K562 (cell line): ENCODE measurements around the gene MRPS18B. TPM values are rescaled to one million over a fixed set of nuclear protein-coding genes. Genes with fewer than 3 reads are reported as not detected.

ENCODE experiments used
- ATAC-seq: fragments of 200-7000 bp; cut with Tn5 transposase; 3 replicates; pipeline ENCODE4 v1.9.1; 2020; ENCODE audit warnings: moderate library complexity
- BruUV-seq: library from RNA; stranded (reverse); fragments of 400-500 nt; replicated peaks from 2 replicates; lab custom pipeline; 2021; lab: Mats Ljungman, UMichigan
- CTCF ChIA-PET: fragments of 300-600 bp; formaldehyde crosslinking; extraction: SDS; loops from one replicate; lab custom pipeline; 2021; ENCODE audit warnings: low intra/inter-chr PET ratio; lab: Yijun Ruan, JAX
- POLR2A ChIA-PET: fragments of 300-600, 350-650 bp; sonication (Branson Sonifier 250); formaldehyde crosslinking; extraction: SDS; loops from one replicate; lab custom pipeline; 2021; ENCODE audit warnings: antibody characterized with exemption, inconsistent platforms; lab: Yijun Ruan, JAX
- DNase-seq, 4 experiments: peaks; one replicate each; pipeline versions ENCODE4 v3.0.0 to v3.0.0-alpha.2; 2011 to 2018; ENCODE audit warnings: low spot score in 3 of 4, mixed read lengths in 3 of 4; ENCODE audit errors: extremely low read depth in 1 of 4
- FAIRE-seq: peaks from 2 replicates; lab custom pipeline; 2011; peaks lifted over from hg19 to GRCh38; lab: Jason Lieb, UNC
- H2AFZ ChIP-seq: 2 replicates; pipeline ENCODE4 v1.6.0; 2011; ENCODE audit warnings: low read depth, low read length, control low read depth, inconsistent platforms
- H3K27ac ChIP-seq: fragments of 200-600 bp; 3 replicates; pipeline ENCODE4 v1.8.0; 2011; ENCODE audit warnings: low read depth, mild to moderate bottlenecking, control low read depth, inconsistent platforms, low read length, moderate library complexity, mixed read lengths; ENCODE audit errors: extremely low read depth
- H3K27me3 ChIP-seq, 2 experiments: fragments of 300-600 bp in 1 of 2; 2 replicates in 1 of 2; 3 replicates in 1 of 2; pipeline versions ENCODE4 v1.6.0 to v1.8.0; 2011; ENCODE audit warnings: inconsistent platforms in 2 of 2, low read length in 2 of 2, mild to moderate bottlenecking in 1 of 2, mixed read lengths in 1 of 2, moderate library complexity in 1 of 2; ENCODE audit not compliant: control insufficient read depth in 2 of 2, insufficient read depth in 2 of 2
- H3K36me3 ChIP-seq: fragments of 300-600 bp; 3 replicates; pipeline ENCODE4 v1.8.0; 2011; ENCODE audit warnings: mild to moderate bottlenecking, low read length, inconsistent platforms; ENCODE audit not compliant: control insufficient read depth, insufficient read depth
- H3K4me1 ChIP-seq, 2 experiments: fragments of 200-600 bp in 1 of 2; replicated peaks in 1 of 2; 2 replicates in 1 of 2; 3 replicates in 1 of 2; pipeline versions ENCODE4 v1.5.1 to v1.8.0; 2011; ENCODE audit warnings: inconsistent platforms in 2 of 2, low read length in 2 of 2, mild to moderate bottlenecking in 1 of 2, mixed read lengths in 1 of 2, moderate library complexity in 1 of 2; ENCODE audit not compliant: control insufficient read depth in 2 of 2, insufficient read depth in 2 of 2
- H3K4me2 ChIP-seq: 2 replicates; pipeline ENCODE4 v1.6.1; 2011; ENCODE audit warnings: low read length, control low read depth, inconsistent platforms, mixed read lengths; ENCODE audit not compliant: insufficient read depth
- H3K4me3 ChIP-seq: fragments of 200-600 bp; sonication (generic), shearing (Covaris generic); 2 replicates; pipeline ENCODE4 v1.5.1; 2016; ENCODE audit warnings: control low read depth, inconsistent platforms
- H3K79me2 ChIP-seq: fragments of 200-600 bp; 3 replicates; pipeline ENCODE4 v1.8.0; 2011; ENCODE audit warnings: low read length, inconsistent platforms; ENCODE audit not compliant: control insufficient read depth, insufficient read depth
- H3K9ac ChIP-seq, 2 experiments: 2 replicates each; pipeline versions ENCODE4 v1.6.0 to v1.6.1; 2011; ENCODE audit warnings: low read depth in 2 of 2, low read length in 2 of 2, control low read depth in 1 of 2, inconsistent platforms in 1 of 2, mild to moderate bottlenecking in 1 of 2, mixed read lengths in 1 of 2; ENCODE audit not compliant: insufficient read depth in 1 of 2
- H3K9me1 ChIP-seq: one replicate; pipeline ENCODE4 v1.6.0; 2011; ENCODE audit warnings: inconsistent platforms, mild to moderate bottlenecking, low read length, moderate library complexity; ENCODE audit not compliant: control insufficient read depth, insufficient read depth
- H3K9me3 ChIP-seq: replicated peaks from 2 replicates; pipeline ENCODE4 v1.5.1; 2011; ENCODE audit warnings: low read depth, low read length, inconsistent platforms; ENCODE audit not compliant: control insufficient read depth, insufficient read depth
- H4K20me1 ChIP-seq: replicated peaks from 2 replicates; pipeline ENCODE4 v1.6.1; 2011; ENCODE audit warnings: low read length, inconsistent platforms, mixed read lengths; ENCODE audit not compliant: control insufficient read depth, insufficient read depth
- CEBPB ChIP-seq: fragments of 450-650 bp; IDR thresholded peaks from 2 replicates; pipeline ENCODE4 v1.6.1; 2016; ENCODE audit warnings: missing genetic modification characterization, missing compliant biosample characterization
- HDAC2 ChIP-seq: fragments of 450-650 bp; IDR thresholded peaks from 2 replicates; pipeline ENCODE4 v1.6.1; 2016; ENCODE audit warnings: mild to moderate bottlenecking
- HMG20A ChIP-seq: fragments of 450-650 bp; formaldehyde crosslinking; conservative IDR thresholded peaks from 2 replicates; pipeline ENCODE4 v1.4.0; 2020; ENCODE audit warnings: mild to moderate bottlenecking, mixed read lengths
- IFI16 ChIP-seq: fragments of 250-450 bp; sonication (Bioruptor Pico); IDR thresholded peaks from 2 replicates; pipeline ENCODE4 v2.1.2; 2022; ENCODE audit warnings: mild to moderate bottlenecking, inconsistent platforms
- KHSRP ChIP-seq: fragments of 450-650 bp; IDR thresholded peaks from 2 replicates; pipeline ENCODE4 v1.6.1; 2017
- KLF10 ChIP-seq: fragments of 250-450 bp; sonication (Bioruptor Pico); IDR thresholded peaks from 2 replicates; pipeline ENCODE4 v1.6.1; 2021; ENCODE audit warnings: matching md5 sums
- MTA1 ChIP-seq: fragments of 450-650 bp; IDR thresholded peaks from 2 replicates; pipeline ENCODE4 v1.6.1; 2017; ENCODE audit warnings: borderline replicate concordance
- POLR2A ChIP-seq: fragments of 450-650 bp; conservative IDR thresholded peaks from 2 replicates; pipeline ENCODE4 v1.6.1; 2016
- RBFOX2 ChIP-seq: fragments of 200-400 bp; formaldehyde crosslinking; IDR thresholded peaks from 2 replicates; pipeline ENCODE4 v1.6.1; 2017; ENCODE audit warnings: low read depth, mild to moderate bottlenecking, low read length, moderate library complexity
- SMAD1 ChIP-seq: fragments of 150-350 bp; IDR thresholded peaks from 2 replicates; pipeline ENCODE4 v1.6.1; 2014; ENCODE audit warnings: low read length, low read depth; ENCODE audit not compliant: partially characterized antibody
- SP2 ChIP-seq: IDR thresholded peaks from 2 replicates; pipeline ENCODE4 v1.6.1; 2011; ENCODE audit warnings: mild to moderate bottlenecking, low read depth, low read length, moderate library complexity; ENCODE audit not compliant: poor library complexity, severe bottlenecking; ENCODE audit errors: extremely low read depth
- ZFP30 ChIP-seq: fragments of 250-450 bp; sonication (Bioruptor Pico); IDR thresholded peaks from 2 replicates; pipeline ENCODE4 v1.8.0; 2022; ENCODE audit warnings: moderate library complexity, mild to moderate bottlenecking, inconsistent platforms, borderline replicate concordance
- WGBS: fragments of 100-300 bp; shearing (Covaris generic); methylation state at CpG from one replicate; pipeline ENCODE4 v1.1.6; 2016; ENCODE audit warnings: low coverage, mixed read lengths; ENCODE audit not compliant: insufficient coverage; ENCODE audit errors: missing lambda C conversion rate; 5-methylcytosine and 5-hydroxymethylcytosine counted together
- in situ Hi-C: fragments of 300-500 bp; cut with MboI; formaldehyde crosslinking; loops from 4 replicates; pipeline ENCODE4 v1.15.0; 2018; ENCODE audit warnings: inconsistent platforms, mixed read lengths
- intact Hi-C: fragments of 100-400 bp; cut with micrococcal nuclease; formaldehyde crosslinking; loops from 2 replicates; pipeline ENCODE4 v1.14.2; 2022
- polyA plus RNA-seq, 8 experiments: library from polyadenylated mRNA; depleted of rRNA in 4 of 8; stranded (reverse) in 5 of 8; unstranded in 3 of 8; fragments of >200 nt; fragmentation: Nextera tagmentation in 2 of 8; fragmentation: Illumina TruSeq in 1 of 8; extraction: Ambion mirVana in 2 of 8; extraction: Trizol in 1 of 8; gene quantifications; 2 replicates each; pipeline versions ENCODE4 v1.2.1 to v1.2.3, GENCODE V29; 2011 to 2014; ENCODE audit warnings: inconsistent platforms in 1 of 8, missing spikeins in 1 of 8
- total RNA-seq, 7 experiments: library from RNA; depleted of rRNA in 6 of 7; stranded (reverse); fragments of >200 nt in 6 of 7; fragmentation: Illumina TruSeq in 2 of 7; extraction: Trizol in 2 of 7; gene quantifications; 2 replicates each; pipeline versions ENCODE4 v1.2.1 to v1.2.3, GENCODE V29; 2011 to 2021; ENCODE audit warnings: low replicate concordance in 1 of 7
- TF ChIP-seq, protein P1 (sequence below): fragments of 450-650 bp; IDR thresholded peaks from 2 replicates; pipeline ENCODE4 v1.7.0; 2016; ENCODE audit warnings: borderline replicate concordance
- TF ChIP-seq, protein P2 (sequence below): sonication (generic); formaldehyde crosslinking; IDR thresholded peaks from 2 replicates; pipeline ENCODE4 v1.8.1; 2023; ENCODE audit warnings: mild to moderate bottlenecking, missing genetic modification reagents
- TF ChIP-seq, protein P3 (sequence below): sonication (generic); formaldehyde crosslinking; IDR thresholded peaks from 2 replicates; pipeline ENCODE4 v1.5.0; 2020; ENCODE audit warnings: missing genetic modification reagents

The MRPS18B gene
- total and polyA plus RNA-seq, 9 of the 15 experiments (the other 6 are each of a cell fraction or from before 2014, with no cell fraction given): 132 to 383 (median 178) TPM

DNA sequence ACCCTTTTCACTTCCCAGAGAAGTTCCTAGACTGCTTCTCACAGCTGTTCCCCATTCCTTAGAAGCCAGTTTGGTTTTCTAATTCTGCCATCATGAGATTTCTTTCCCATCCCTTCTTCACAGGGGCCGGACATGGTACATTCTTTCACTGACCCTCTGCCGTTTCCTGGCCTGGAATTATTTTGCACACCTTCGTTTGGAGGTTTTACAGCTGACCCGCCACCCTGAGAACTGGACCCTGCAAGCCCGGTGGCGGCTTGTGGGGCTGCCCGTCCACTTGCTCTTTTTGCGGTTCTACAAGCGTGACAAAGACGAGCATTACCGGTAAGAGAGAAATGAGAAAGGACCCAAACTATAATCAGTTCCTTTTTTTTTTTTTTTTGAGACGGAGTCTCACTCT lies 33.5 kb downstream of the MRPS18B start:
- no peak for ATAC-seq
- H3K9me1 ChIP-seq: no peaks in the 10 kb centered on the region
- 94% methylated on average over 11 of the region's 12 CpGs for WGBS
- H3K4me1 ChIP-seq: peaks cover 7 to 24% of the 10 kb centered on the region in 2 experiments
- no peaks in the 10 kb centered on the region for H4K20me1 ChIP-seq
- no peak overlapping the region for H2AFZ ChIP-seq
- no peak overlapping the region for H3K4me3 ChIP-seq
- peaks cover 36% of the 10 kb centered on the region for H3K79me2 ChIP-seq
- no peak for TF ChIP-seq MTA1
- TF ChIP-seq POLR2A: peak; percentile 2; the same call in 1 of the 2 replicates
- TF ChIP-seq SMAD1: no peak
- no peak for TF ChIP-seq HDAC2
- TF ChIP-seq, protein P1, sequence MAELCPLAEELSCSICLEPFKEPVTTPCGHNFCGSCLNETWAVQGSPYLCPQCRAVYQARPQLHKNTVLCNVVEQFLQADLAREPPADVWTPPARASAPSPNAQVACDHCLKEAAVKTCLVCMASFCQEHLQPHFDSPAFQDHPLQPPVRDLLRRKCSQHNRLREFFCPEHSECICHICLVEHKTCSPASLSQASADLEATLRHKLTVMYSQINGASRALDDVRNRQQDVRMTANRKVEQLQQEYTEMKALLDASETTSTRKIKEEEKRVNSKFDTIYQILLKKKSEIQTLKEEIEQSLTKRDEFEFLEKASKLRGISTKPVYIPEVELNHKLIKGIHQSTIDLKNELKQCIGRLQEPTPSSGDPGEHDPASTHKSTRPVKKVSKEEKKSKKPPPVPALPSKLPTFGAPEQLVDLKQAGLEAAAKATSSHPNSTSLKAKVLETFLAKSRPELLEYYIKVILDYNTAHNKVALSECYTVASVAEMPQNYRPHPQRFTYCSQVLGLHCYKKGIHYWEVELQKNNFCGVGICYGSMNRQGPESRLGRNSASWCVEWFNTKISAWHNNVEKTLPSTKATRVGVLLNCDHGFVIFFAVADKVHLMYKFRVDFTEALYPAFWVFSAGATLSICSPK: no peak
- no peak for TF ChIP-seq CEBPB (tag)
- TF ChIP-seq KHSRP: no peak
- TF ChIP-seq KLF10 (CRISPR knock-in tag): no peak
- TF ChIP-seq, protein P2, sequence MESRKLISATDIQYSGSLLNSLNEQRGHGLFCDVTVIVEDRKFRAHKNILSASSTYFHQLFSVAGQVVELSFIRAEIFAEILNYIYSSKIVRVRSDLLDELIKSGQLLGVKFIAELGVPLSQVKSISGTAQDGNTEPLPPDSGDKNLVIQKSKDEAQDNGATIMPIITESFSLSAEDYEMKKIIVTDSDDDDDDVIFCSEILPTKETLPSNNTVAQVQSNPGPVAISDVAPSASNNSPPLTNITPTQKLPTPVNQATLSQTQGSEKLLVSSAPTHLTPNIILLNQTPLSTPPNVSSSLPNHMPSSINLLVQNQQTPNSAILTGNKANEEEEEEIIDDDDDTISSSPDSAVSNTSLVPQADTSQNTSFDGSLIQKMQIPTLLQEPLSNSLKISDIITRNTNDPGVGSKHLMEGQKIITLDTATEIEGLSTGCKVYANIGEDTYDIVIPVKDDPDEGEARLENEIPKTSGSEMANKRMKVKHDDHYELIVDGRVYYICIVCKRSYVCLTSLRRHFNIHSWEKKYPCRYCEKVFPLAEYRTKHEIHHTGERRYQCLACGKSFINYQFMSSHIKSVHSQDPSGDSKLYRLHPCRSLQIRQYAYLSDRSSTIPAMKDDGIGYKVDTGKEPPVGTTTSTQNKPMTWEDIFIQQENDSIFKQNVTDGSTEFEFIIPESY (CRISPR knock-in tag): peak; percentile 67; the same call in 1 of the 2 replicates
- no peak for TF ChIP-seq HMG20A (CRISPR knock-in tag)
- no peak for TF ChIP-seq SP2
- no peak for TF ChIP-seq ZFP30
- TF ChIP-seq IFI16 (CRISPR knock-in tag): no peak
- TF ChIP-seq, protein P3, sequence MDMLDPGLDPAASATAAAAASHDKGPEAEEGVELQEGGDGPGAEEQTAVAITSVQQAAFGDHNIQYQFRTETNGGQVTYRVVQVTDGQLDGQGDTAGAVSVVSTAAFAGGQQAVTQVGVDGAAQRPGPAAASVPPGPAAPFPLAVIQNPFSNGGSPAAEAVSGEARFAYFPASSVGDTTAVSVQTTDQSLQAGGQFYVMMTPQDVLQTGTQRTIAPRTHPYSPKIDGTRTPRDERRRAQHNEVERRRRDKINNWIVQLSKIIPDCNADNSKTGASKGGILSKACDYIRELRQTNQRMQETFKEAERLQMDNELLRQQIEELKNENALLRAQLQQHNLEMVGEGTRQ: no peak
- 0 out of 2 replicates have a peak, but pooled peaks have one; percentile 12 for TF ChIP-seq RBFOX2
- TF ChIP-seq, all 486 proteins: peak for 3
- no peak overlapping the region for H3K9ac ChIP-seq
- BruUV-seq: no TSS peak
- H3K9me3 ChIP-seq: no peaks in the 10 kb centered on the region
- ChIA-PET CTCF (interaction anchor here (0.6 kb wide), 1 partner anchor 70 kb away, joined by 3 read pairs; no protein-coding TSS in a partner anchor), POLR2A (interaction anchor here (1.0 to 4.4 kb wide), 6 partner anchors 8 to 80 kb away, joined by 3 to 17 read pairs (median 6); partner anchors contain the start of gene MRPS18B)
- in situ Hi-C loops (no loop called here), intact Hi-C loops (no loop called here)
- FAIRE-seq (no peak), DNase-seq (no peak)
- H3K36me3 ChIP-seq: peaks cover 67% of the 10 kb centered on the region
- no peak overlapping the region for H3K4me2 ChIP-seq
- H3K27me3 ChIP-seq: no peaks in the 10 kb centered on the region
- no peak overlapping the region for H3K27ac ChIP-seq
